HG02642 (cell line): Measurements from ENCODE around the gene BRWD1.

Source experiments
- ATAC-seq: cut with Tn5 transposase; IDR thresholded peaks from one replicate; pipeline ENCODE4 v1.9.1; 2021; ENCODE audit warnings: mild to moderate bottlenecking; ENCODE audit not compliant: unreplicated experiment, poor library complexity

The BRWD1 gene

DNA sequence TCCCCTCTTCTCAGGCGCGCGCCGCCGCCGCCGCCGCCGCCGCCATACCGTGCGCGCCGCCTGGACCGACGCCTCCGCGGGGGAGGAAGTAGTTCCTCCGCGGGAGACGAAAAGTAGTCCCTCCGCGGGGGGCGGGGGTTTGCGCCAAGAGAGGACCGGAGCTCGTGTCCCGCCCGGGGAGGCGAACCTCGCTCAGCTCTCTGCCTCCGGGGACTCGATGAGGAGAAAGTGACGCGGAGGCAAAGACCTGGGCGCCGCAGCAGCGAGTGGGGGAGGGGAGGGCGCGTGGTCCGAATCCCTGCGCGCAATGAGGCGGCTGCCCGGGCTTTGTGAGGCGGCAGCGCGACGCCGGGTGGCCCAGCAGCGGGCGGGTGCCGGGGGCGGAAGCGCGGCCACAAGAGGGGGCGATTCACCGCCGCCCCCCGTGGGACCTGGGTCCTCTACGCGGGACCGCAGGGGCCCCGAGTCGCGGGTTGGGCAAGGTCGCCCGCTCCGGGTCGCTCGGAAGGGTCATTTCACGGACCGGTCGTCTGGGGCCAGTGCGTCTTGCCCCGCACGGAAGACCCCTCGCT, at the start of gene BRWD1:
BRWD1 (minus strand) TSS at position 62 of the 572 bp plus-strand sequence. CDS start 141 bp downstream, outside the sequence.
- ATAC-seq = peak; percentile 61

DNA sequence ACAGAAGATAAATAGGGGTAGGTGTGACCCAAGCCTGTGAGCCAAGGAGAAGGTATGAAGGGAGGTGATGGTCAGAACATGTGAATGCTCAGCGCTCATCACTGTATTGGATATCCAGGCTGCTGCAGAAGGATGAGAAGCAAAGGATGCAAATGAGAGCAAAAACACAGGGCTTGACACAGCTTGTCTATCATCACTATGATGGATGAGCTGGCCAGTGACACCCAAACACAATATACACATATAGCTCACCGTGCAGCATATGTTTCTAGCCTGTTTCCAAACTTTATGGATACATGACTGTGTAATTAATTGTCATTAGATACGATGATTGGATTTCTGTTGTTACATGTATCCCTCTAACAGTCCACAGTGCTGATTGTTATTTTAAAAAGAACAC, 49.3 kb upstream of the BRWD1 start:
- no peak for ATAC-seq

DNA sequence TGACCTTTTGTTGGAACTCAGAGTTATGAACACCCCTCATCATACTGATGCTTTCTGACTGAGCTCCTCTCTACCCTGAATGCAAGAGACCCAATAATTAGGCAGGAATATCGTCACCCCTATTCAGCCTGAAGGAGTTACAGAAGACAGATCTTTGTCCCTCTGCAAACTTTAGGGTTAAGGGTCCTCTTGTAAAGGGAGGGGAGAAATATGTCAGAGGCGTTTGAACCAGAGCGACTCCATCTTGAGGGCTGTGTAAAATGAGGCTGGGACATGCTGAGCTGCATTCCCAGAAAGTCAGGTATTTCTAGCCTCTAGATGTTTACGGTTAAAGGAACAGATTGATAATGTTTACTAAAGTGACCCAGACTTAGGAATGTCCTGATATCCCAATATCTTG, 46.0 kb upstream of the BRWD1 start:
- ATAC-seq = no peak

DNA sequence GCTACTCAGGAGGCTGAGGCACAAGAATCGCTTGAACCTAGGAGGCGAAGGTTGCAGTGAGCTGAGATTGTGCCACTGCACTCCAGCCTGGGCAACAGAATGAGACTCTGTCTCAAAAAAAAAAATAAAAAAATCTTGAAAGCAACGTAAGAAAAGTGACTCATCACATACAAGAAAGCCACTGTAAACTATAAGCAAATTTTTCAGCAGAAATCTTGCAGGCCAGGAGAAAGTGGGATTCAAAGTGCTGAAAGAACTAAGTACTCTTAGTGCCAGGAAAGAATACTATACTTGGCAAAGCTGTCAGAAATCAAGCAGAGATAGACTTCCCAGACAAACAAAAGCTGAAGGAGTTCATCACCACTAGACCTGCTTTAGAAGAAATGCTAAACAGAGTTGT, 39.9 kb upstream of the BRWD1 start:
- no peak for ATAC-seq

DNA sequence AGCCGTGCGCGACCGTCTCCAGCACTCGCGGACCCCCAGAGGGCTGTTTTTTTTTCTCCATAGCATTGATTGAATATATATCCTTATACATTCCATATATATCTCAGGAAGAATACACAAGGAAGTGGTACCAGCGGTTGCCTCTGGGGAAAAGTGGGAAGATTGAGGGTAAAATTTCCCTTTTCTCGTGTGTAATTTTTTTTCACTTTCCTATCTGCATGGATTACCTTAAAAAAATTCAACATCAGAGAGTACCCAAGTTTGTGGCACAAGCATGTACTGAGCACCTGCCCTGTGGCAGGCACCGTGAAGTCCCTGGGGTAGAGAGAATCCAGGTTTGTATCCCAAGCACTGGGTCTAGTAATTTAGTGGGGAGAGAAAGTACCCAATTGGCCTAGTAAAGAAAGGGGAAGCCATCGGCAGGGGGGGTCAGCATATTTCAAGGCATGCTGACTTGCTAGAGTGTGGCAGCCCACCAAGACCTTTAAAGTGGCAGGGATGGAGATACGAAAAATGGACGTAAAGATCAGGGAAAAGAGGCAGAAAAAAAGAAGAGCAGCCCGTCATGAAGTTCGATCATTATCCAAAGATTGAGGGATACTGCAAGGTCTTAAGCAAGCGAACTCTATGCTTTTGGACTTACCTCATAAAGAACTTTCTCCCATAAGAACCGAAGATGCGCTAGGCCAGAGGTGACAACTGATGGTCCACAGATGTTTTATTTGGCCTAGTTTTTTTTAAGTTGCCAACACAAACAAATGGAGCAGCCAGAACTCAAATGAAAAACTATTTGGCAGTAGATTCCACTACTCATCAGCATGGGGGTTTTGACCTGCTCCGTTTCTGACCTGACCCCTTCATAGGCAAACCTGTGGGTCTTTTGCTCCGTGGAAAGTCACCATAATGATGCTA, 36.9 kb upstream of the BRWD1 start:
- ATAC-seq = no peak

DNA sequence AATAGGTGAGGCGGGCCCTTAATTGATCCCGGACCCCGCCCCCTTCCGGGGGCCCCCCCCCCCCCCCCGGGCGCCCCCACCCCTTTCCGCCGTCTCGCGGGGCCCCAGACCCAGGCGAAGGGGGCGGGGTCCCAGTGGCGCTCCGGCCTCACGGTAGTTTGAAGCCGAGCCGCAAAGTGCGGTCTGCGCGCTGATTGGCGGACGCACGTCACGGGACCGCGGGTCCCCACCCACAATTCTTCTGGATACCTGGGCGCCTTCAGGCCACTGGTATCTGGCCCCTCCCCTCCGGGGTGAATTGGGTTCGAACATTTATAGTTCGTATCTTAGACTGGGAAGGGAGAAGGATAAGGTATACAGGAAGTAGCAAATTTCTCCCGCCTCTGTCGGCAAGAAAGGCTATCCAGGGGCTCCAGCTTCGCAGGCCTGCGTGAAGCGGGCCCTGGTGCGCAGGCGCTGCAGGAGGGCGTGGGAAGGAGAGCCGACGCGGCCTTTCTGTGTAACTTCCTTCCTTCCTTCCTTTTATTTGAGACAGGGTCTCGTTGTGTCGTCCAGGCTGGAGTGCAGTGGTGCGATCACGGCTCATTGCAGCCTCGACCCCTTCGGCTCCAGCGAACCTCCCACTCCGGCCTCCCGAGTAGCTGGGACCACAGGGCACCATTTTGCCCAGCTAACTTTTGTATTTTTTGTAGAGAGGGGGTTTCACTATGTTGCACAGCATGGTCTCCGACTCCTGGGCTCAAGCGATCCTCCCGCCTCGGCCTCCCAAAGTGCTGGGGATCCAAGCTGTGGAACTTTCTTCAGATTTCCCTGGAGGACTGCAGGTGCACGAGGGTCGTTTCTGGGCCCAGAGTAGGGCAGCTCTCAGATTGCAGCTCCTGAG, 36.0 kb upstream of the BRWD1 start:
- ATAC-seq = peak; percentile 86

DNA sequence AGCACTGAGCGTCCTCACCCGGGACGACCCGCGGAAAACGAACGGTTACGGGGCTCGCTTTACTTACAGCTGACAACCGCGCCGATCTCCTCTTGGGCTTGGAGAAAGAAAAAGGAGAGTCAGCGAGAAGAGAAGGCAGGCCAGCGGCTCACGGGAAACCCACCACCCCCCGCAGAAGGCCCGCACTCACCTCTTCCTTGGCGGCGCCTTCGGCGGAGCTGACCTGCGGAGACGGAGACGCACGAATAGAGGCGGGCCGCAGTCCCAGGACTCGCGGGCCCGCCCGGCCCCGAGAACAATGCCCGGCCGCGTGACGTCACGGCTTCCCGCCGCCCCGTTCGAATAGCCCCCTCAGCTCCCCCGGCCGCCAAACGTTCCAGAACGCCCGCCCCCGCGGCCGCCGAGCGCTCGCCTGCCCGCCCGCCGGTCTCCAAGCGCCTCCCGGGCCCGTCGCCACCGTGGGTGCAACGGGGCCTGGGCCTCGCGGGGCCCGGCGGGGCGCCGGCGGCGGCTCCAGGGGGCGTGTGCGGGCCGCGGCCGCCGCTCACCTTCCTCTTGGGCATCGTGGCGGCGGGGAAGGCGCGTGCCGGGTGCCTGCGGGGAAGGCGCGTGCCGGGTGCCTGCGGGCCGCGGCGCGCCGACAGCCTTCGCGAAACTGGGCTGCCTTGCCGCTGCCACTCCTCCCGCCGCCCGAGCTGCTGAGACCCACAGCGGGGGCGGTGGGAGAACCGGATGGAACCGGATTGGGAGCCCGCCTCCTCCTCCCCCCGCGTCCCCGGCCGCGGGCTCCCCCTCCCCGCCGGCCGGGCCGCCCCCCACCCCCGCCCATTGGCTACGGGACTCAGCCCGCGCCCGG, 35.2 kb upstream of the BRWD1 start, which contains the start of gene HMGN1:
HMGN1 (minus strand) TSS at position 734 of the 856 bp plus-strand sequence; CDS start at position 563, 171 bp downstream.
- ATAC-seq = peak; percentile 62

DNA sequence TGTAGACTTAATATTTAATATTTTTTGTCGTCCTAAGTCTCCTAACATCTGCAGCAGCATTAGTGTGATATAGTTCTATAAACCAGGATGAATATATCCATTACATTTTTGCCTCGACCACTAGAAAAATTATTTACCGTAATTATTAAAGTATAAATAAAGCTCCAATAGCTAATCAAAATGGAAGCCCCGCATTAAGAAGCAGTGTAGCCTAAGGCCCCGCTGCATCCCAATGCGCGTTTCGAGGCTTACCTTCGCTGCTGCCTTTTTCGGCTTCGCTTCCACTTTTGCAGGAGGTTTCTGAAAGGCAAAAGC, 34.6 kb upstream of the BRWD1 start:
- ATAC-seq = no peak

DNA sequence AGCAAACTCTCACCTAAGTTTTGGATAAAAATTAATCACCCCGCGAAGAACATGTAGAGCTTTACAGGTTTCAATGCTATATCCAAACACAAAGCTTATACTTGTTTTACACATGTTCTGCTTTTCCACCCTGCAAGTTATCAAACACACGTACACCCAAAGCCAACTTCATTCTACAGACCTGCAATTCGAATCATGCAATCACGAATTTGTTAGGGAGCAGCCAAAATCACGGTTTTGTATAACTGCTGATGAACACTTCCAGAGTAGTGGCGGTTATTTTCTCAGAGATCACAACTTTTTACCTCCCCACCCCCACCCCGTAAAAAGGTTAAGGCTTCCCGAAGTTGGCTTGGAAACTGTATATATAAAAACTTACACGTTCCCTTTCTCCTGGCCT, 34.1 kb upstream of the BRWD1 start:
- no peak for ATAC-seq

DNA sequence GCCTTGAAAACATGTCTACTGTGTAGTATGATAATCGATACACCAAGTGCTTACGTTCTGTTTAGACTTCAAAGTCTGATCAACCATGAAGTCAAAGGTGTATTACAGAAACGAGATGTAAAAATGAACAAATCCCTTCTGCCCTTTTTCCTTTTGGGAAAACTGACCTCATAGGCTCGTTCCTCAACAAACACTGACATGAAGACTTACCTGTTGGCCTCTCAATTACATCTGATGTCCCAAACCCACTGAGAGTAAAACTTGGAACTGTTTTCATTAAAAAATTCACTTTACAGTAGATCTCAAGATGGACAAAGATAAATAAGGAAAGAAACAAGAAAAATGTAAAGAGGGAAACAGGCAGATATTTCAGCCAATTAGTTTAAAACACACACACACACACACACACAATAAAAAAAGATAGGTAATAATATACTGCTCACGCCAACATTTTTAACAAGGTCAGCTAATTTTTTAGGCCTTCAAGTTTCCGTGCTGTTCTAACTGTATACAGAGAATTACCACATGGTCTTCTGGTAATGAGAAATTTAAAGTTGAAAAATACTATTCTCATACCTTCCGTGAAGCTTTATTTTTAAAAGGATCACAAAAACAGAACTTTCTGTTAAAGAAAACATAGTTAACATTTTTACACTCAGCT, 33.4 kb upstream of the BRWD1 start:
- ATAC-seq = no peak

DNA sequence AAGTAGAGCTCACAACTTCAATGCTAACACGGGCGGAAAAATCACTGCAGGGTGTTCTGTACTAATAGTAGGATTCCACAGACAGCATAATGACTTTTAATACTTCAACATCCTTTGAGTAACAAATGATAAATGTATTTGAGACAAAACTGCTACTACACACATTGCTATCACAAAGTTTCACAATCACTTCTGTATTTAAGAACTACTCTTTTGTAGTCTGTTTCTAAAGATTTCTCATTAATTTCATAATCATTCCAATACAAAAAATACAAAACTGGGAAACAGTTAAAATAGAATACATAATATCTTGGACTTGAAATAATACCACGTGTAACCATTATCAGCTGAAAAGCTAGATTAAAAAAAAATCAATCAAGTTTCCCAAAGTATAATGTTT, 32.8 kb upstream of the BRWD1 start:
- no peak for ATAC-seq

DNA sequence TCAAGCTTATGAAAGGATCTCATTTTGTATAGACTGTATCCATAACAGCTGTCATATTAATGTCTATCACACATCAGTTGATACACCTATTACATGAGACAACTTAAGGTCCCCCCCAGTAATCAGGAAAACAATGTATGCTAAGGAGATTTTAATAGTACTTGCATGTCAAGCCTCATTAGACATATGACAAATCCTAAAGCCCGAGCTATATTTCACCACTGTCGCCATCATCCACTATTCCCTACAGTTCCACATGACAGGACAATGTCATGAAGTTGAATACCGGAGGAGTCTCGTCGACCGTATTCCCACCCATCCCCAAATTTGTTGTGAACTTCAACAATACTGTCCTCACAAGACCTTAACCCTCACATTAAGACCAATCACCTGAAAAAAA, 32.0 kb upstream of the BRWD1 start:
- ATAC-seq = no peak

DNA sequence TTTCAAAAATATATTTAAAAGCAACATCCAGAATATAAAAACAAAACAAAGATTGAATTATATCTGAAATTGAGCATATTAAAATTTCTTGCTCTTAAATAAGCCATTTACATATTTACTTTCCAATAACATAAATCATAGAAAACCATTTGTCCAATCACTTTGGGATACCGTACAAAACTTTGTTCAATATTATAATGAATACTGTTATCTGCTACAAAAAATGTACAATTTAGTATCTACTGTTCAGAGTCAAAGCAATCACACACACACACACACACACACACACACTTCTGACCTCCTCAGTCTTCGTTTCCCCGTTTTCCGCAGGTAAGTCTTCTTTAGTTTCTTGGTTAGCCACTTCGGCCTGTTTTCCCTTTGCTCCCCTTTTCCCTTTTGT, 31.4 kb upstream of the BRWD1 start:
- no peak for ATAC-seq

DNA sequence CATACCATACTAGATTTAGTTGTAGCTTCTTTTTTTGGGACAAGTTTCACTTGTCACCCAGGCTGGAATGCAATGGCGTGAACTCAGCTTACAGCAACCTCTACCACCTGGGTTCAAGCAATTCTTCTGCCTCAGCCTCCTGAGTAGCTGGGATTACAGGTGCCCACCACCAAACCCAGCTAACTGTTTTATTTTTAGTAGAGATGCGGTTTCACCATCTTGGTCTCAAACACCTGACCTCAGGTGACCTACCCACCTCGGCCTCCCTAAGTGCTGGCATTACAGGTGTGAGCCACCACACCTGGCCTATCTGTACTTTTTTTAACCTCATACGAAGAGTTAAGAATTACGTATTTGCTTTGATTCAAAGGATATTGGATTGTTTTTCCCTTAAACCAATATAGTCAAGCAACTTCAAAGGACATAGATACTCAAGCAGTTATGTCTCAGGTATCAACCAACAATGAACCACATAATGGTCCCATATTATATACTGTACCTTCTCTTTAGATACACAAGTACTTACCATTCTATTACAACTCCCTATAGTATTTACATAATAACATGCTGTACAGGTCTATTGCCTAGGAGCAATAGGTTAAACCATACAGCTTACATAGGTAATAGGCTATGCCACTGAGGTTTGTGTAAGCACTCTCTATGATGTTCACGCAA, 28.0 kb upstream of the BRWD1 start:
- ATAC-seq = no peak

DNA sequence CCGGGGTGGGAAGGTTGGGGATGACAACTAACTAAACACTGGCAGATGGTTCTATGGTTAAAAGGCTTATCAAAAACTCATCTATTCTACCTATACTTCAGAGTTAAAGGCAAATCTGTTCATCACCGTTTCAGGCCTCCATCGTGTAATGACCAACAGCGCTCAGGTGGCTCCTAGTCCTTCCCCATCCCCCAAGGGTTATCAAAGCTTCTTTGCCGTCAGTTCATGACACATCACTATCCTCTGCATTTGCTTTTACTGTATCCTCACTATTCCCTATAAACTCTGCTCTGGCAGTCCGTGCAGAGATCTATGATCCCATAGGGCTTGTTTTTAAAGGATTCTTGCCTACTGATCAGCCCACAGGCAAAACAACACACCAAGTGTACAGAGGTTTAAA, 27.3 kb upstream of the BRWD1 start:
- ATAC-seq = no peak

DNA sequence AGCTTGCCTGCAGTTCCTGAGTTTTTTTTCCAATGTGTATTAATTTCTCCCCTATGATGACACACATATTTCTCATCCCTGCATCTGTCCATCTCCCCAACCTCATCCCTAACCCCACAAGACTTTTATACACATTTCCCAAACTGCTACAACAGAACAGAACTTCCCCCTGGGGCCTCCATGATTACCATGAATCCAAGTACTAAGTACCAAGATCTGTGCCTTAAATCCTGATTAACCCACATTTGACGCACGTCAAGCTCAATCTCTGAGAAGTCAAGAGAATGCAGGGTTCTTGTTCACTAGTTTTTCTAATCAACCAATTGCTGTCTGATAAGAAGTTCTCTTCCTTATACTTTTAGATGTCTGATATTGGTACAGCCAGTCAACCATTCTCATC, 25.8 kb upstream of the BRWD1 start:
- no peak for ATAC-seq

DNA sequence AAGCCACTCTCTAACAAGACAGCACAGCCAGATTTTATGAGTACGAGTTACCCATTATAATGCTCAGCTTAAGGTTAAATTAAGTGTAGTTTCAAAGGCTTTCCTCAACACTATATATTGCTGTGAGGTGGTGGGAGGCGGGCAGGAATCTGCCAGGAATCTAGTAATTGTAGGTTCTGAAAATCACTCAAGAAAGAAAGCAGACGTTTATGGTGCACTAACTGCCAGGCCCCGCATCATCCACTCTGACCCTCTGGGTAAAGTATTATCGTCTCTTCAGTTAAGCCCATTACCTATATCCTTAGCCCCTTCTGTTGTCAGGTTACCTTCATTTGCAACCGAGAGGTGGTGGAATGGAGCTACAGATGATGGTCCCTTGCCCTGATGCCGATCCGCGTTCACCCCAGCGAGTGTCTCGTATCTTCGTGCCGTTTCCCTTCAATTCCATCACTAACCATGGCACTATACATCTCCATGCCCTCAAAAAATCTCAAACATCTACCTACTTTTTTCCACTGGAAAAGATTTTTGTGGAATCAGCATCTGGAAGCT, 23.1 kb upstream of the BRWD1 start:
- ATAC-seq = no peak

DNA sequence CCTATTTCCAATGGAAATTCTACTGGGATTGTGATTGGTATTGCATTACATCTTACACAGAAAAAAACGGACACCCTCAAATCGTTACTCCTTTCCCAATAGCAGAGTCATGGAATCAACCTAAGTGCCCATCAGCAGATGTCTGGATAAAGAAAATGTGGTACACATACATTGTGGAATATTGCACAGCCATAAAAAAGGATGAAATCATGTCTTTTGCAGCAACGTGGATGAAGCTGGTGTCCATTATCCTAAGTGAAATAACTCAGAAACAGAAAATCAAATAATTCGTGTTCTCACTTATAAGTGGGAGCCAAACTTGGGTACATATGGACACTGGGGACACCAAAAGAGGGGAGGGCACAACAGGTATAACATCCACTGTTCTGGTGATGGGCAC, 21.2 kb upstream of the BRWD1 start:
- ATAC-seq = no peak

DNA sequence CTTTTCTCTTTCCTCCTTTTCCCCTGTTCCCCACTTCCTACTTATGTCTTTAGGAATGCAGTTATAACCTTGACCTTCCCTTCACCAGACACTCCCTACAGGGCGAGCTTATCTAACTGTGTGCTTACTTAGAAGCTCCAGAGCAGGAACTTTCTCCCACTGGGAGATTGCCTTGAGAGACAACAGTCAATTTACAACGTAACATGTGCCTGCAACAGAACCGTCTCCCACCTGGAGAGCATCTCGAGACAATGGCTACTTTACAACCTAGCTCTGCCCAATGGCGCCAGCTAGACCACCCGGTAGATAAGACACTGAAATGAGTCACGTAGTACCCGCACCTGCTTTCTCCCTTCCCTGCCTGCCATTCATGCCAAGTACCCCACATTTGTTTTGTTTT, 18.7 kb upstream of the BRWD1 start:
- ATAC-seq = no peak
